MM.1S (cell line): Measurements from ENCODE around the gene DPH1.

Source experiments
- DNase-seq: peaks from one replicate; pipeline ENCODE4 v3.0.0-alpha.2; 2015
- H2AFZ ChIP-seq: fragments of 300-600 bp; sonication (generic); 2 replicates; pipeline ENCODE4 v1.6.0; 2016; ENCODE audit warnings: antibody characterized with exemption, low read length
- H3F3A ChIP-seq: fragments of 300-600 bp; sonication (generic); 2 replicates; pipeline ENCODE4 v1.6.1; 2016; ENCODE audit warnings: mild to moderate bottlenecking, antibody characterized with exemption, low read length, moderate library complexity, mixed read lengths; ENCODE audit not compliant: insufficient read depth
- H3K27ac ChIP-seq: fragments of 300-600 bp; sonication (generic); 2 replicates; pipeline ENCODE4 v1.5.1; 2016; ENCODE audit warnings: mild to moderate bottlenecking, low read length
- H3K27me3 ChIP-seq: fragments of 300-600 bp; sonication (generic); replicated peaks from 2 replicates; pipeline ENCODE4 v1.6.0; 2016; ENCODE audit warnings: low read length; ENCODE audit not compliant: insufficient read depth
- H3K36me3 ChIP-seq: fragments of 300-600 bp; sonication (generic); replicated peaks from 2 replicates; pipeline ENCODE4 v1.6.1; 2016; ENCODE audit warnings: mild to moderate bottlenecking, low read length, mixed read lengths; ENCODE audit not compliant: insufficient read depth
- H3K4me1 ChIP-seq: fragments of 300-600 bp; sonication (generic); 2 replicates; pipeline ENCODE4 v1.6.1; 2016; ENCODE audit warnings: low read length, mixed read lengths
- H3K4me2 ChIP-seq: fragments of 300-600 bp; sonication (generic); 2 replicates; pipeline ENCODE4 v1.6.0; 2016; ENCODE audit warnings: low read depth, low read length
- H3K4me3 ChIP-seq: fragments of 300-600 bp; sonication (generic); 2 replicates; pipeline ENCODE4 v1.5.1; 2016; ENCODE audit warnings: low read length, mixed read lengths
- H3K79me2 ChIP-seq: fragments of 300-600 bp; sonication (generic); 2 replicates; pipeline ENCODE4 v1.6.1; 2016; ENCODE audit warnings: mixed run types, low read length, mixed read lengths
- H3K9ac ChIP-seq: fragments of 300-600 bp; sonication (generic); 2 replicates; pipeline ENCODE4 v1.6.1; 2016; ENCODE audit warnings: low read length, mixed read lengths
- H3K9me2 ChIP-seq: fragments of 300-600 bp; sonication (generic); replicated peaks from 2 replicates; pipeline ENCODE4 v1.6.1; 2016; ENCODE audit warnings: mild to moderate bottlenecking, low read length, mixed read lengths; ENCODE audit not compliant: insufficient read depth
- H3K9me3 ChIP-seq: fragments of 300-600 bp; sonication (generic); replicated peaks from 2 replicates; pipeline ENCODE4 v1.6.1; 2016; ENCODE audit warnings: mild to moderate bottlenecking, low read length, mixed read lengths; ENCODE audit not compliant: insufficient read depth
- H4K20me1 ChIP-seq: fragments of 300-600 bp; sonication (generic); 2 replicates; pipeline ENCODE4 v1.6.1; 2016; ENCODE audit warnings: mild to moderate bottlenecking, low read length, moderate library complexity, mixed read lengths; ENCODE audit not compliant: insufficient read depth
- EZH2 ChIP-seq: fragments of 300-600 bp; sonication (generic); optimal IDR thresholded peaks from 2 replicates; pipeline ENCODE3; 2017; ENCODE audit warnings: low read depth, mild to moderate bottlenecking, antibody characterized with exemption, low read length, mixed read lengths
- EZH2phosphoT487 ChIP-seq: fragments of 300-600 bp; sonication (generic); IDR thresholded peaks from 2 replicates; pipeline ENCODE4 v1.6.1; 2018; ENCODE audit warnings: antibody characterized with exemption, low read length
- TF ChIP-seq, protein P1 (sequence below): fragments of 300-600 bp; sonication (generic); IDR thresholded peaks from 2 replicates; pipeline ENCODE4 v1.5.1; 2016; ENCODE audit warnings: antibody characterized with exemption, low read length, mixed read lengths

DPH1 gene

GRCh38 chr17:2050300-2051060 is 20.5 kb downstream of the DPH1 start:
- no peak overlapping the region for H3K9ac ChIP-seq
- H3K27me3 ChIP-seq: peaks cover 38% of the 10 kb centered on the region

GRCh38 chr17:2051061-2051932 is 21.3 kb downstream of the DPH1 start:
- Histone ChIP-seq H3K9me2 (no peaks in the 10 kb centered on the region), H3F3A (peaks cover 18% of the 10 kb centered on the region; the same call in 1 of the 2 replicates), H3K4me3 (peak overlapping the region; percentile 25; the same call in 1 of the 2 replicates), H4K20me1 (no peaks in the 10 kb centered on the region), H3K27me3 (peaks cover 38% of the 10 kb centered on the region), H3K4me2 (peak overlapping the region; percentile 91; the same call in 1 of the 2 replicates), H3K9ac (no peak overlapping the region), H3K79me2 (no peaks in the 10 kb centered on the region), H3K36me3 (no peaks in the 10 kb centered on the region), H2AFZ (no peak overlapping the region), H3K9me3 (no peaks in the 10 kb centered on the region), H3K4me1 (peaks cover 8% of the 10 kb centered on the region), H3K27ac (no peak overlapping the region)
- TF ChIP-seq, protein P1, sequence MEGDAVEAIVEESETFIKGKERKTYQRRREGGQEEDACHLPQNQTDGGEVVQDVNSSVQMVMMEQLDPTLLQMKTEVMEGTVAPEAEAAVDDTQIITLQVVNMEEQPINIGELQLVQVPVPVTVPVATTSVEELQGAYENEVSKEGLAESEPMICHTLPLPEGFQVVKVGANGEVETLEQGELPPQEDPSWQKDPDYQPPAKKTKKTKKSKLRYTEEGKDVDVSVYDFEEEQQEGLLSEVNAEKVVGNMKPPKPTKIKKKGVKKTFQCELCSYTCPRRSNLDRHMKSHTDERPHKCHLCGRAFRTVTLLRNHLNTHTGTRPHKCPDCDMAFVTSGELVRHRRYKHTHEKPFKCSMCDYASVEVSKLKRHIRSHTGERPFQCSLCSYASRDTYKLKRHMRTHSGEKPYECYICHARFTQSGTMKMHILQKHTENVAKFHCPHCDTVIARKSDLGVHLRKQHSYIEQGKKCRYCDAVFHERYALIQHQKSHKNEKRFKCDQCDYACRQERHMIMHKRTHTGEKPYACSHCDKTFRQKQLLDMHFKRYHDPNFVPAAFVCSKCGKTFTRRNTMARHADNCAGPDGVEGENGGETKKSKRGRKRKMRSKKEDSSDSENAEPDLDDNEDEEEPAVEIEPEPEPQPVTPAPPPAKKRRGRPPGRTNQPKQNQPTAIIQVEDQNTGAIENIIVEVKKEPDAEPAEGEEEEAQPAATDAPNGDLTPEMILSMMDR: no peak
- TF ChIP-seq EZH2 (peak; percentile 37), EZH2phosphoT487 (no peak; the same call in 1 of the 2 replicates)
- DNase-seq: no peak

More at GRCh38 chr17:2050300-2051060, 20.5 kb downstream of the DPH1 start:
- Histone ChIP-seq H3K4me2 (peak overlapping the region; percentile 91), H4K20me1 (no peaks in the 10 kb centered on the region), H3K79me2 (no peaks in the 10 kb centered on the region), H3F3A (peaks cover 18% of the 10 kb centered on the region; the same call in 1 of the 2 replicates), H3K9me3 (no peaks in the 10 kb centered on the region), H3K4me1 (peaks cover 8% of the 10 kb centered on the region), H3K36me3 (no peaks in the 10 kb centered on the region), H2AFZ (no peak overlapping the region), H3K27ac (no peak overlapping the region), H3K4me3 (peak overlapping the region; percentile 54), H3K9me2 (no peaks in the 10 kb centered on the region)
- TF ChIP-seq, protein P1: no peak
- TF ChIP-seq EZH2phosphoT487: no peak
- TF ChIP-seq EZH2: no peak
- peak; percentile 64 for DNase-seq

- TF ChIP-seq EZH2 (no peak), EZH2phosphoT487 (no peak)
- TF ChIP-seq, protein P1: no peak
- Histone ChIP-seq H2AFZ (no peak overlapping the region), H4K20me1 (no peaks in the 10 kb centered on the region), H3K4me3 (no peak overlapping the region), H3K9me3 (no peaks in the 10 kb centered on the region), H3K27me3 (peaks cover 38% of the 10 kb centered on the region), H3F3A (peaks cover 18% of the 10 kb centered on the region; the same call in 1 of the 2 replicates), H3K36me3 (no peaks in the 10 kb centered on the region), H3K27ac (no peak overlapping the region), H3K79me2 (no peaks in the 10 kb centered on the region), H3K9ac (no peak overlapping the region), H3K9me2 (no peaks in the 10 kb centered on the region), H3K4me2 (no peak overlapping the region), H3K4me1 (peaks cover 8% of the 10 kb centered on the region)
- no peak for DNase-seq
These were observed 22.1 kb downstream of the DPH1 start for GRCh38 chr17:2051933-2052559.
